Measurements from ENCODE around the gene CENPX.

DNA sequence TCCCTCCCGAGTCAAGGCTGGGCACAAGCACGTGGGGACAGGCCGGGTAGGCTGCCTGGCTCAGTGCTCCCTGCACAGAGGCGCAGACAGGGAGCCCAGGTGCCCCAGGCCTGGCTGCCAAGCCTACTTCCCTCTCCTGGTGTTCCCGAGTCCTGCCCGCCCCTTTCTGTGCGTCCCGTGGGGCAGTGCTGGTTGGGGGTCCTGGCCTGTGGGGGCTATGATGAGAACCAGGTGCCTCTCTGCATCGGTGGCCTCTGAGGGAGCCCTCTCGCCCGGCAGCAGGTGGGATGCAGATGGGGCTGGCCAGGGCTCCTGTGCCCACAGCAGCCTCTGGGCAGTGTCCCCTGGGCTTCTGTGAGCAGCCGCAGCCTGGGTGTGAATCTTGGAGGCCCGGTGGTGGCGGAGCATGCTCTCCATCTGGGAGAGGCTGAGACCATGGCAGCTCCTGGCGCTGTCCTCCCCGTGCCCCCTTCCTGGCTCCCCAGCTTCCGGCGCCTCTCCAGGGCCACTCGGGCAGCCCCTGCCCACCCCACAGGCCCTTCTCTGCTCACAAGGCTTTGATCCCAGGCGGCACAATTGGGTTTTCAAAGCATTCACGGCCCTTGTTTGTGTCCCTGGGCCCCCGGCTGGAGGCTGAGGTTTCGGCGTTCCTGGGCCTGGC, 7.2 kb downstream of the CENPX start:
- TF ChIP-seq, protein P1, sequence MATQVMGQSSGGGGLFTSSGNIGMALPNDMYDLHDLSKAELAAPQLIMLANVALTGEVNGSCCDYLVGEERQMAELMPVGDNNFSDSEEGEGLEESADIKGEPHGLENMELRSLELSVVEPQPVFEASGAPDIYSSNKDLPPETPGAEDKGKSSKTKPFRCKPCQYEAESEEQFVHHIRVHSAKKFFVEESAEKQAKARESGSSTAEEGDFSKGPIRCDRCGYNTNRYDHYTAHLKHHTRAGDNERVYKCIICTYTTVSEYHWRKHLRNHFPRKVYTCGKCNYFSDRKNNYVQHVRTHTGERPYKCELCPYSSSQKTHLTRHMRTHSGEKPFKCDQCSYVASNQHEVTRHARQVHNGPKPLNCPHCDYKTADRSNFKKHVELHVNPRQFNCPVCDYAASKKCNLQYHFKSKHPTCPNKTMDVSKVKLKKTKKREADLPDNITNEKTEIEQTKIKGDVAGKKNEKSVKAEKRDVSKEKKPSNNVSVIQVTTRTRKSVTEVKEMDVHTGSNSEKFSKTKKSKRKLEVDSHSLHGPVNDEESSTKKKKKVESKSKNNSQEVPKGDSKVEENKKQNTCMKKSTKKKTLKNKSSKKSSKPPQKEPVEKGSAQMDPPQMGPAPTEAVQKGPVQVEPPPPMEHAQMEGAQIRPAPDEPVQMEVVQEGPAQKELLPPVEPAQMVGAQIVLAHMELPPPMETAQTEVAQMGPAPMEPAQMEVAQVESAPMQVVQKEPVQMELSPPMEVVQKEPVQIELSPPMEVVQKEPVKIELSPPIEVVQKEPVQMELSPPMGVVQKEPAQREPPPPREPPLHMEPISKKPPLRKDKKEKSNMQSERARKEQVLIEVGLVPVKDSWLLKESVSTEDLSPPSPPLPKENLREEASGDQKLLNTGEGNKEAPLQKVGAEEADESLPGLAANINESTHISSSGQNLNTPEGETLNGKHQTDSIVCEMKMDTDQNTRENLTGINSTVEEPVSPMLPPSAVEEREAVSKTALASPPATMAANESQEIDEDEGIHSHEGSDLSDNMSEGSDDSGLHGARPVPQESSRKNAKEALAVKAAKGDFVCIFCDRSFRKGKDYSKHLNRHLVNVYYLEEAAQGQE (IDR thresholded peaks at IDR 0.05; ENCODE audit: low read depth), result no peak
- TF ChIP-seq RAD21 (IDR thresholded peaks at IDR 0.05; ENCODE audit: low read depth) (no peak), CEBPB (IDR thresholded peaks at IDR 0.05) (no peak), NFIC (IDR thresholded peaks at IDR 0.05) (no peak), MAX (IDR thresholded peaks at IDR 0.05) (no peak), EGR1 (IDR thresholded peaks at IDR 0.05) (no peak), EP300 (IDR thresholded peaks at IDR 0.05; ENCODE audit: borderline replicate concordance) (no peak)
